Stomach (tissue), 4 donors: ENCODE data around the gene NSFL1C.

Source experiments
- CTCF ChIP-seq, 7 experiments: fragments of 450-650 bp in 4 of 7; fragments of 200-600 bp in 3 of 7; sonication (generic) in 3 of 7; IDR thresholded peaks; one replicate each; pipeline ENCODE4 v1.5.1; 2016 to 2019; ENCODE audit warnings: antibody characterized with exemption in 7 of 7, control low read depth in 2 of 7, mild to moderate bottlenecking in 1 of 7
- EP300 ChIP-seq: sonication (generic); formaldehyde crosslinking; IDR thresholded peaks from one replicate; pipeline ENCODE4 v1.6.1; 2017; ENCODE audit warnings: antibody characterized with exemption
- POLR2AphosphoS5 ChIP-seq, 3 donors: sonication (generic); formaldehyde crosslinking; IDR thresholded peaks; one replicate each; pipeline ENCODE4 v1.6.1; 2016; ENCODE audit warnings: antibody characterized with exemption in 3 of 3

GRCh38 chr20:1486566-1486965 is 19.9 kb upstream of the NSFL1C start:
- TF ChIP-seq CTCF (IDR thresholded peaks at IDR 0.05) (no peak), EP300 (no peak), POLR2AphosphoS5 (IDR thresholded peaks at IDR 0.05) (no peak)
